Neural progenitor cell (in vitro differentiated cells): ENCODE results near the gene VWA3B. TPM values are rescaled to one million over a fixed set of nuclear protein-coding genes. Genes with fewer than 3 reads are reported as not detected.
A peak's percentile ranks its signal among the peaks of the same experiment; 100 is the strongest.

Experiments
- DNase-seq: peaks from one replicate; pipeline ENCODE4 v3.0.0-alpha.2; 2016; ENCODE audit warnings: low spot score
- H2AFZ ChIP-seq: fragments of 200-600 bp; sonication (generic); replicated peaks from 2 replicates; pipeline ENCODE4 v1.6.1; 2016; ENCODE audit warnings: antibody characterized with exemption
- H3F3A ChIP-seq: fragments of 200-600 bp; sonication (generic); 2 replicates; pipeline ENCODE4 v1.6.1; 2016; ENCODE audit warnings: antibody characterized with exemption, low read depth
- H3K27ac ChIP-seq: fragments of 200-600 bp; sonication (generic); 2 replicates; pipeline ENCODE4 v1.5.1; 2016; ENCODE audit warnings: mild to moderate bottlenecking
- H3K27me3 ChIP-seq: fragments of 200-600 bp; sonication (generic); 2 replicates; pipeline ENCODE4 v1.6.1; 2016; ENCODE audit warnings: mild to moderate bottlenecking, moderate library complexity
- H3K36me3 ChIP-seq: fragments of 200-600 bp; sonication (generic); 2 replicates; pipeline ENCODE4 v1.5.1; 2016
- H3K4me1 ChIP-seq: fragments of 200-600 bp; sonication (generic); 2 replicates; pipeline ENCODE4 v1.6.1; 2016; ENCODE audit warnings: mixed run types
- H3K4me2 ChIP-seq: fragments of 200-600 bp; sonication (generic); 2 replicates; pipeline ENCODE4 v1.6.1; 2016
- H3K4me3 ChIP-seq: fragments of 200-600 bp; sonication (generic); 2 replicates; pipeline ENCODE4 v1.5.1; 2016
- H3K79me2 ChIP-seq: fragments of 200-600 bp; sonication (generic); 2 replicates; pipeline ENCODE4 v1.6.1; 2016; ENCODE audit warnings: low read depth
- H3K9ac ChIP-seq: fragments of 200-600 bp; sonication (generic); 2 replicates; pipeline ENCODE4 v1.6.1; 2016
- H3K9me3 ChIP-seq: fragments of 200-600 bp; sonication (generic); 2 replicates; pipeline ENCODE4 v1.5.1; 2016; ENCODE audit warnings: low read depth
- H4K20me1 ChIP-seq: fragments of 200-600 bp; sonication (generic); 2 replicates; pipeline ENCODE4 v1.6.1; 2016; ENCODE audit warnings: low read depth
- H3K27ac Mint-ChIP-seq: 3 replicates; pipeline ENCODE4 v1.8.0; 2021; ENCODE audit warnings: mixed read lengths
- H3K27me3 Mint-ChIP-seq: 2 replicates; pipeline ENCODE4 v1.8.0; 2022; ENCODE audit warnings: low read depth, mild to moderate bottlenecking, inconsistent platforms, moderate library complexity, mixed read lengths; ENCODE audit not compliant: insufficient read depth
- H3K36me3 Mint-ChIP-seq: 3 replicates; pipeline ENCODE4 v1.8.0; 2021; ENCODE audit warnings: mixed read lengths
- H3K4me1 Mint-ChIP-seq: 3 replicates; pipeline ENCODE4 v1.8.0; 2021; ENCODE audit warnings: mixed read lengths
- H3K4me3 Mint-ChIP-seq: 3 replicates; pipeline ENCODE4 v1.8.0; 2021; ENCODE audit warnings: mild to moderate bottlenecking, moderate library complexity, mixed read lengths
- H3K9me3 Mint-ChIP-seq: 3 replicates; pipeline ENCODE4 v1.8.0; 2020; ENCODE audit warnings: mixed read lengths
- CTCF ChIP-seq: fragments of 200-600 bp; sonication (generic); IDR thresholded peaks from 2 replicates; pipeline ENCODE4 v1.5.1; 2017; ENCODE audit warnings: antibody characterized with exemption, mild to moderate bottlenecking
- EZH2 ChIP-seq: fragments of 200-600 bp; sonication (generic); IDR thresholded peaks from 2 replicates; pipeline ENCODE4 v1.6.1; 2017; ENCODE audit warnings: antibody characterized with exemption, mild to moderate bottlenecking, moderate library complexity
- EZH2phosphoT487 ChIP-seq: fragments of 200-600 bp; sonication (generic); IDR thresholded peaks from 2 replicates; pipeline ENCODE4 v1.6.1; 2017; ENCODE audit warnings: antibody characterized with exemption
- total RNA-seq: library from RNA; depleted of rRNA; stranded (reverse); fragments of >200 nt; gene quantifications from 2 replicates; pipeline ENCODE4 v1.2.3, GENCODE V29; 2015; ENCODE audit warnings: low replicate concordance

VWA3B gene
- total RNA-seq, 1 donor from 2014 or later, result not detected

DNA sequence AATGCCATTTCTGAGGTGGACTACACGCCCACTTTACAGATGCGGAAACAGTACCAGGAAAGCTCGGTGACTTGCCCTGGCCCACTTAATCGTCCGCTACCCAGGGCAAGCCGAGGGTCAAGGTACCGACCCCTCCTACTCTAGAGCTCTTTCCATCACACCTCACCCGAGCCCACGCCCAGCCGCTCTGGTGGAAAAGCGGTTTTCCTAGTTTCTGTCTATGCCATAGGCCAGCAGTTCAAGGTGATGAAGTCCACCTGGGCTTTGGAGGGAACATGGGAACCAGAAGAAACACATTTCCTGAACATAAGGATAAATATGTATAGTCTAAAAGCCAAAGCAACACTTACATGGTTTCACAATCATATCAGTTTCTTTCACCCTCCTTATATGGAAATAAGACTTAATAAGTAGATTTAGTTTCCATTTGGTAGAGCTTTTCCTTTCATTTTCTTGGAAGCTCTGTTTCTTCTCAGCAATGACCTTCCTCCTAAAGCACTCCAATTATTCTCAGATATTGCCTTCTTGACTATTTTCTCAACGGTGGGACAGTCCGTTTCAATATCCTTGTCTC, 567 bp downstream of the VWA3B start:
- H3K9me3 Mint-ChIP-seq, result no peaks in the 10 kb centered on the region
- no peaks in the 10 kb centered on the region for H3F3A ChIP-seq
- H4K20me1 ChIP-seq, result no peaks in the 10 kb centered on the region
- H3K4me2 ChIP-seq, result peak overlapping the region; percentile 84
- no peaks in the 10 kb centered on the region for H3K36me3 Mint-ChIP-seq
- H3K27me3 Mint-ChIP-seq, result peaks cover 26% of the 10 kb centered on the region
- H2AFZ ChIP-seq, result no peak overlapping the region
- no peak for DNase-seq
- peak overlapping the region; percentile 83 for H3K4me3 Mint-ChIP-seq
- no peaks in the 10 kb centered on the region for H3K79me2 ChIP-seq
- peaks cover 13% of the 10 kb centered on the region for H3K4me1 Mint-ChIP-seq
- peak overlapping the region; percentile 57 for H3K4me3 ChIP-seq
- H3K36me3 ChIP-seq, result no peaks in the 10 kb centered on the region
- no peaks in the 10 kb centered on the region for H3K9me3 ChIP-seq
- H3K27ac Mint-ChIP-seq, result no peak overlapping the region
- H3K9ac ChIP-seq, result no peak overlapping the region
- no peak overlapping the region for H3K27ac ChIP-seq
- H3K27me3 ChIP-seq, result peaks cover 69% of the 10 kb centered on the region
- TF ChIP-seq EZH2 (peak; percentile 57), CTCF (no peak), EZH2phosphoT487 (peak; percentile 35)
- H3K4me1 ChIP-seq, result no peaks in the 10 kb centered on the region

DNA sequence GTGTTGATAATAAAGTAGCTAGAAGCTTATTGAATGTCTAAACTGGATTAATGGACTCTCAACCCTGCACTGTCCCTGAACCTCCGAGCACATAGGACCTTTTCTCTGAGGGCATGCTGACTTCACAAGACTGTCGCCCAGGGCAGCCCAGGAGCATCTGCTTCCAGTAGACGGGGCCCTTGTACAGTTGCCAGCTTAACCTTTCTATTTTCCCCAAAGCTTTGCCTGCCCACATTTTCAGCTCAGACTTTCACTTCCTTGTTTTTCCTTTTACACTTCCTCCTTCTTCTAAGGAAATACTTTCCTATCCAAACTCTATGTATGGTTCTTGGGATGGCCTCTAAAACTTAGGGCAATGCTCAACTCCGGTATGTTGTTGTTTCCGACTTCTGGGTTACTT, 1.3 kb downstream of the VWA3B start:
- Histone ChIP-seq H3K27me3 (peaks cover 69% of the 10 kb centered on the region), H3F3A (no peaks in the 10 kb centered on the region), H4K20me1 (no peaks in the 10 kb centered on the region), H3K4me2 (no peak overlapping the region), H3K4me3 (no peak overlapping the region), H3K79me2 (no peaks in the 10 kb centered on the region), H3K9ac (no peak overlapping the region), H3K4me1 (no peaks in the 10 kb centered on the region), H3K36me3 (no peaks in the 10 kb centered on the region), H3K27ac (no peak overlapping the region), H3K9me3 (no peaks in the 10 kb centered on the region), H2AFZ (no peak overlapping the region)
- Mint-ChIP-seq H3K36me3 (no peaks in the 10 kb centered on the region), H3K27me3 (peaks cover 26% of the 10 kb centered on the region), H3K4me3 (peak overlapping the region; percentile 83), H3K27ac (no peak overlapping the region), H3K9me3 (no peaks in the 10 kb centered on the region), H3K4me1 (peaks cover 13% of the 10 kb centered on the region)
- DNase-seq, result no peak
- TF ChIP-seq CTCF (no peak), EZH2 (no peak), EZH2phosphoT487 (no peak)

DNA sequence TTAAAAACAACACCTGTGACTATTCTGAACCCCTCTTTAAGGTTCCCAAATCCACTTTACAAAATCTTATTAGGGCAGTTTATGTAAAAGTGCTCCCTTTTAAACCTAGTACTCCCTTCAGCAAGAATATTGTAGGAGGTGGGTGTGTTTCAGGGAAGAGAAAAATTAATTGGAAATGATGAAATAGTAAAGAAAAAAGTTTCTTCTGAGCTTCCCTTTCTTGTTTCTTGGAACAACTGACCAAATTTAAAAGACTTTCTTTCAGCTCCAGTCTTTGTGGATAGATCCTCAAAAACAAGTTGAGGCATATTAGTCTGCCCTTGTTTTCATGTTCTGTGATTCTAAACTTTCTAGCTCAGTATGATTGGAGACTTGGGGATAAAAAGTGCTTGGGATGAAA, 3.0 kb downstream of the VWA3B start:
- Histone ChIP-seq H2AFZ (no peak overlapping the region), H3K4me2 (no peak overlapping the region), H3K9me3 (no peaks in the 10 kb centered on the region), H3K9ac (no peak overlapping the region), H3F3A (no peaks in the 10 kb centered on the region), H3K27ac (no peak overlapping the region), H3K79me2 (no peaks in the 10 kb centered on the region), H4K20me1 (no peaks in the 10 kb centered on the region), H3K4me1 (no peaks in the 10 kb centered on the region), H3K36me3 (no peaks in the 10 kb centered on the region), H3K27me3 (peaks cover 58% of the 10 kb centered on the region), H3K4me3 (no peak overlapping the region)
- Mint-ChIP-seq H3K27me3 (peaks cover 23% of the 10 kb centered on the region), H3K27ac (no peak overlapping the region), H3K4me1 (peaks cover 13% of the 10 kb centered on the region), H3K36me3 (no peaks in the 10 kb centered on the region), H3K9me3 (peaks cover 5% of the 10 kb centered on the region), H3K4me3 (no peak overlapping the region)
- TF ChIP-seq EZH2phosphoT487 (no peak), CTCF (no peak), EZH2 (no peak)
- DNase-seq, result no peak
